Limb (tissue), 2 donors: Measurements from ENCODE around the gene KCNQ5.
"Not testable (repeated sequence)": the region's sequence is repeated elsewhere in the genome, so short reads cannot be mapped to it uniquely, and the experiment has no call there.

Experiments
- DNase-seq, 2 donors: peaks; one replicate each; pipeline ENCODE4 v3.0.0-alpha.2; 2016; ENCODE audit errors: extremely low spot score in 2 of 2

KCNQ5 gene

DNA sequence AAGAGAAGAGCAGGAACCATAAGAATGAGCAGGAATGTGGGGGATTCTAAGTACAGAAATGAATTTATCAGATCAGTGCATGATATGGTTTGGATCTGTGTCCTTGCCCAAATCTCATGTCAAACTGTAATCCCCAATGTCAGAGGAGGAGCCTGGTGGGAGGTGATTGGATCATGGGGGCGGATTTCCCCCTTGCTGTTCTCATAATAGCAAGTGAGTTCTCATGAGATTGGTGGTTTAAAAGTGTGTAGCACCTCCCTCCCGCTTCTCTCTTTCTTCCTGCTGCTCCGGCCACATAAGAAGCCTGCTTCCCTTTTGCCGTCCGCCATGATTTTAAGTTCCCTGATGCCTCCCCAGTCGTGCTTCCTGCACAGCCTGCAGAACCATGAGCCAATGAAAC, 554.2 kb downstream of the KCNQ5 start:
- DNase-seq, result no peak

DNA sequence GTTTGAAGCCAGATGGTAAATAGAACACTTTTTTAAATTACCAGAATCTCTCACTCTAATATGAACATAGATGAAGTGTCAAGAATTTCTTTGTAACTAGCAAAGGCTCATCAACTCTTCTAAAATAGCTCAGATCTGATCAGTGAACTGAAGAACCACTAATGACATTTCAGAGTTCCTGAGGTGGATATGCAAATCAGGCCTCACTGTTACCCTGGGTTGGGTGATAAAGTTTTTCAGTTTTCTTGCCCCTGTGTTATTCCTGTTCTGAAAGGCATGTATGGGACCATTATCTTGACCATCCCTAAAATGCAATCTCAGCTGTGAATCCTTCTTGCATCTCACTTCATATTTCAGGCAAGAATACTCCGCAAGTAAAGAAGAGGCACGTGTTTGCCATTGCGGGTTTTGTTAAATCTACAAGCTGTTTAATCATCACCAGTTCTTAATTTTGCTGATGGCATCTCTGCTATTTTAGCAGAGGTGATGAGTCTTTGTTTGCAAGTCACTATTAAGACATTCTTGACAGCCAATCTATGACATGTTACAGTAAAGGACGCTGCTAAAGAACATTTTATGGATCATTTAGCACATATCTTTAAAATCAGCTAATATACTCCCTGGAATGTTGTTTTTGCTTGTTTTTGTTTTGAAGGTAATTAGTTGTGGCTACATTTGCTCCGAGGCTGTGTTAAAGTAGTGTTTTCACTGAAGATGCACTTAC, 555.5 kb downstream of the KCNQ5 start:
- no peak for DNase-seq

DNA sequence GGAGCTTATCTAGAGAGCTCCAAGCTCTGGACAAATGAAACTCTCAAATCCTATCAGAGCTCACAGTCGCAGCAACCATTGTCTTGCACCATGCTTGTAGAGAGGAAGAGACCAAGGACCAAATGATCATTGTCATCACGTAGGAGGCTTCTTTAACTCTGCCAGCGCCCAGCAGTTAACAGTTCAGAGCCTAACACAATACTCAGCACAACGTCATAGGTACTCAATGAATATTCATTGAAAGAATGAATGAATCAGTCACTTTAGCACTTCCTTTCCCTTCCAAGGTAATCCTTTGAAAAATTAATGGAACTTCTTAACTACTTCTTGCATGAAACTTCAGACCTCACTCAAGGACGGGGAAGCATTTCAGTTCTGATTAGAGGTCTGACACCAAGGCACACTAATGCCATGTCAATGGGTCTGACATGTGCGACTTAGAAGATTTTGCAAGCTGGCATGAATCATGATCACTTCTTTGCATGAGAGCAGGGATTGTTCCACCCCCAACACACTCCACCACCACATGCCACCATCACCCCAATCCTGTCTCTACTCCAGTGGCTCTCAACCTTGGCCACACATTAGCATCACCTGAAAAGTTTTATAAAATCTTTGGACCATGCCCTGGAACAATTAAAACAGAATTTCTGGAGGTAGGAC, 558.3 kb downstream of the KCNQ5 start:
- no peak for DNase-seq

DNA sequence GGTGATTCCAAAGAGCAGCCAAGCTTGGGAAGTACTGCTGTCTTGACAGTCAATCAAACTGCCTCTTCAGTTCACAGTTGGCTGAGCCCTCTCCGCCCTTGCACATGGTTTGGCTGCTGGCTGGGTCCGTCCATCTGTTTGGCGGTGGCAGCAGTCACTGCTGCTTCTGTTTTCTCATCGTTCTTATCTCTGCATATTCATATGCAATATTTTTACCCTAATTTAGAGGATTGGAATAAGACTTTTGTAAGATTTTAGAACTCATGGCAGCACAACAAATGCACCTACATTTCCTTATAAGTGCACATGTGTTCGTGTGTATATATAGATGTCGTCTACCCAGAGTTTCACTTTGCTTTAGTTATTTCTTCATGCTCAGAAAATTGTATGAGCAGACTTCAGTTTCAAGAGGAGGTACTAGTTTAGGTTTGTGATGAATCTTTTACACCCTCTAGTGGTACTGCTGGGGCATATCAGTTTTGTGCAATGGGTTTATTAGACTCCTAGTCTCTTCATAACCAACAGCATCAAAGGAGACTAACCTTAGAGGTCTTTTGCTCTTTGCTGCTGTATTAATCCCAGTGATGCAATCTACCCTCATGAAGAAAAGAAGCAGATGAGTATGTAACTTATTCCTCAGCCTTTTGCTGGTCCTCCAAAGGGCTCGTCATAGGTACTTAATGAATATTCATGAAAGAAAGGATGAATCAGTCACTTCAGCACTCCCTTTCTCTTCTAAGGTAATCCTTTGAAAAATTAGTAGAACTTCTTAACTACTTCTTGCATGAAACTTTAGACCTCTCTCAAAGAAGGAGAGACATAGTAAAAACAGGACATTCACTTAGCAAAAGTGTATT, 559.1 kb downstream of the KCNQ5 start:
- DNase-seq, result peak in 1 of 2 donors; percentile 86

DNA sequence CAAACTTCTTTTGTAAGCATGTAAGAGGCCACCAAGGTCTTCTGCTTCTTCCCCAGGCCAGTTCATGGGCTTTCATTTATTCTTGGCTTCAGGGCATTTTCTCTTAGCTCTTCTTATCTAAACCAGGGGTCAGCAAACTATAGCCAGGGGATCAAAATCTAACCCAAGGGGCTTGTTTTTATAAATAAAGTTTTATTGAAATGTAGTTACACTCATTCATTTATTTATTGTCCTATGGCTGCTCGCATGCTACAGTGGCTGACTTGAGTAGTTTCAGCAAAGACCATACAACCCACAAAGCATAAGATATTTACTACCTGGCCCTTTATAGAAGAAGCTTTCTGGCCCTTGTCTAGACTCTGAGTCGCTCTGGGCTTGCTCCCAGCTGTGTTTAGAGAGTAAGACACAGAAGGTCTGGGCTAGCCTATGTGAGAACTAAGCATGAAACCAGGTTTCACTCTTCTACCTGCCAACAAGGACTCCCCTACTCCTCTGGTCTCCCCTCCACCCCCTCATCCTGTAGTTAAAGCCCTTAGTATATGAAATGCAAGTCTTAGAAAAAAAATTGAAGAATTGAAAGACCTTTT, 560.2 kb downstream of the KCNQ5 start:
- DNase-seq, result no peak

DNA sequence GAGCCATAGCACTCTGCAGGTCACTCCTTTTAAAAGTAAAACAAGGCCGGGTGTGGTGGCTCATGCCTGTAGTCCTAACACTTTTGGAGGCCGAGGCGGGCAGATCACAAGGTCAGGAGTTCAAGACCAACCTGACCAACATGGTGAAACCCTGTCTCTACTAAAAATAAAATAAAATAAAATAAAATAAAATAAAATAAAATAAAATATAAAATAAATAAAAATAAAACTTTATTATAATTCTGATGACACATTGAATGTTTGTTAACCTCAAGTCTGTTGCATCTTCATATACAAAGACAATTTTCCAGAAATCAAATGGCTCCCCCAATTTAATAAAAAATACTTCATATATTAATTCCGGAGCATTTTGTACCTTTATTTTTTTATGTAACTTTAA, 571.4 kb downstream of the KCNQ5 start:
- not testable (repeated sequence) for DNase-seq

DNA sequence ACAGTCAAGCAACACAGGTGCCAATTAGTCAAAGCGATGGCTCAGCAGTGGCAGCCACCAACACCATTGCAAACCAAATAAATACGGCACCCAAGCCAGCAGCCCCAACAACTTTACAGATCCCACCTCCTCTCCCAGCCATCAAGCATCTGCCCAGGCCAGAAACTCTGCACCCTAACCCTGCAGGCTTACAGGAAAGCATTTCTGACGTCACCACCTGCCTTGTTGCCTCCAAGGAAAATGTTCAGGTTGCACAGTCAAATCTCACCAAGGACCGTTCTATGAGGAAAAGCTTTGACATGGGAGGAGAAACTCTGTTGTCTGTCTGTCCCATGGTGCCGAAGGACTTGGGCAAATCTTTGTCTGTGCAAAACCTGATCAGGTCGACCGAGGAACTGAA, 572.9 kb downstream of the KCNQ5 start:
- no peak for DNase-seq

DNA sequence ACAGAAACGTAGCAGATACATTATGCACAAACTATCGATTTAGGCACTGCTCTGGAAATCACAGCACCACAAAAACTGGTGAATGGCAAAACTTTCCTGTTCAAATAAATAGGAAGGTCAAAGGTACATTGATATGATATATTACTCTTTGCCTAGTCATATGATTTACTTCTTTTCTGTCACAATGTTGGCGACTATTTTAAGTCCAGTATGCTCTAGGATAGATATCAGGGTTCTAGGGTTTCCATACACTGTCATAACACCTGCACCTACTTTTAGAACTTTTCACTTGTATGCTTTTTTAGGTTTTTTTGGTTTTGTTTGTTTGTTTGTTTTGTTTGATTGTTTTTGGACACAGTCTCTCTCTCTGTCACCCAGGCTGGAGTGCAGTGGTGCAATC, 578.4 kb downstream of the KCNQ5 start:
- no peak for DNase-seq

DNA sequence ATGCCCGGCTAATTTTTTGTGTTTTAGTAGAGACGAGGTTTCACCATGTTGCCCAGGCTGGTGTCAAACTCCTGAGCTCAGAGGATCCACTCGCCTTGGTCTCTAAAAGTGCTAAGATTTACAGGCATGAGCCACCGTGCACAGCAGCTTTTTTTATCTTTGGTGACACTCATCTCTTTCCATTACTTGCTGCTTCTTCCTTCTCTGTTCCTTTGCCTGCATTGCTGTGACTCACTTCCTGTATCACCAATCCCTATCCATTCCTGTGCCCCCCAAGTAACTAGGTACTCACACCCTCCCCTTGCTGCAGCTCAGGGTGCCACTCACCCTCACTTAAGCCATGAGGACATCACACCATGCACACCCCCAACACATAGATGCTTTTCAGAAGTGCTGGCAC, 578.9 kb downstream of the KCNQ5 start:
- no peak for DNase-seq

DNA sequence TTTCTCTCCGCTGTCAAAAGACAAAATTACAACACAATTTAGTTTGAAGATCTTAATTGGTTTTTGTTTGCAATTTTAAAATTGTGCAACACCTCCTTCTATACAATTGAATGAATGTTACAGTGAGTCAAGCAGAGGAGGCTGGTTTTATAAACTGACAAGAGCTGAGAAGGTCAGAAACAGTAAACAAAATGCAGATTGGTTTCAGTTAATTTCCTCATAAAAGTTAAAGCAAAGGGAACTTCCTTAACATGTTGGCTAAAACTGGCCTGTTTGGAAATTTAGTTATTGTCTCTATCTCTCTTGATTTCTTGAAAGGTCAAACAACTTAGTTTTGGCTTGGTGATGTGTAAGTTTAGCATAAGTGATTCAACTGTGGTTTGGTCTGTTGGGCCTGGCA, 581.2 kb downstream of the KCNQ5 start:
- no peak for DNase-seq

DNA sequence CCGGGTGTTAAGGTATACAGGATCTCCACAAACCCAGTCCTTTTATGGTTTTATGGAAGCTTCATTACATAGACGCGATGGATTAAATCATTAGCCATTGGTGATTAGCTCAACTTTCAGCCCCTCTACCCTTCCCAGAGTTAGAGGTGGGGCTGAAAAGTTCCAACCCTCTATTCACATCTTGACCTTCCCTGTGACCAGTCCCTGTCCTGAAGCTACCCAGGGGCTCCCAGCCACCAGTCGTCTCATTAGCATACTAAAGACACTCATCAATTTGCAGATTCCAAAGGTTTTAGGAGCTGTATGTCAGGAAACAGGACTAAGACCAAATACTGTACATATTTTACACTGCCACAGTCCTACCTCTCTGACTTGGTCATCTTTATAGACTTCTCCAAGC, 582.4 kb downstream of the KCNQ5 start:
- no peak for DNase-seq

DNA sequence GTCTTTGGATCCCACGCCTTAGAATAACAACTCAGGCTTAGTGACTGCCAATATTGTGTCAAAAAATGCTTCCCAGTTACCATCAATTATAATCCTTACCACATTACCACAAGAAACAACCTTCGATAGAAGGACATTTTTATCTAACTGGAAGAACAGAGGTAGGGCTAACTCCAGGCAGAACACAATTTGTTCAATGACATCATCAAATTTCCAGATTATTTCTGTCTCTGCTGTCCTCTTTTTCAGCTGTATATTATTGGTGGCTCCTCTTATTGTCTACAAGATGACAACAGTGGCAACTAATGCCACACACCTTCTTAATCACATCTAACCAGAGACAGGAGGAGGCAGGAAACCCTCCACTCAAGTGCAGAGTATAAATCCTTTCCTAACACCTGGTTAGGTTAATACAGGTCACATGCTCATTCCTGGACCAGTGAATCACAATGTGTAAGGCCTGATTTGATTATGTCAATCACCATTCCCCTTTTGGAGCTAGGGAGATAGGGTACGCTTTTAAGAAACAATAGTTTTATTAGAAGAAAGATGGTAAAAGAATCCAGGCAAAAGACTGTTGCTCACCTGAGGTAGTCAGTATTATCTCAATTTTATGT, 585.5 kb downstream of the KCNQ5 start:
- DNase-seq, result no peak

DNA sequence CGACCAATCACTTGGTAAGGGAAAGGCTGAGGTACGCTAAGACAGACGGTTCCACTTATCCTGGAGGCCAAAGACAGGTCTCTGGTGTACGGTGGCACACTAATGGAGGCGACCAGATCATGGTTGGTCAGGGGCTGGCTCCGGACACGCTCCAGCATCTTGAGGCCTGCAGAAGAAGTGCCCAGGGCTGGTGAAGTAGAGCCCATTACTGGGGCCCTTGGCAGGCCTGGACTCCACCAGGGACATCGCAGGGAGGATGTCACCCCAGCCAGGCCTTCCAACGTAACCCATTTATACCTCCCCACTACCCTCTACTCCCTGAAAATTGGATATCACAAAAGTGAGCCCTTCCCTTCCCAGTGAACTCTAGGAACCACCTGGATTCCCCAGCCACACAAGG, 587.3 kb downstream of the KCNQ5 start:
- no peak for DNase-seq

DNA sequence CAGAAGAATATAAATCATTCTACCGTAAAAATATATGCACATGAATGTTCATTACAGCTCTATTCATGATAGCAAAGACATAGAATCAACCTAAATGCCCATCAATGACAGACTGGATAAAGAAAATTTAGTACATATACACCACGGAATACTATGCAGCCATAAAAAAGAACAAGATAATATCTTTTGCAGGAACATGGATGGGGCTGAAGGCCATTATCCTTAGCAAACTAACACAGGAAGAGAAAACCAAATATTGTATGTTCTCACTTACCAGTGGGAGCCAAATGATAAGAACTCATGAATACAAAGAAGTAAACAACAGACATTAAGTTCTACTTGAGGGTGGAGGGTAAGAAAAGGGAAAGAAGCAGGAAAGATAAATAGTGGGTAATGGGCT, 595.0 kb downstream of the KCNQ5 start:
- no peak for DNase-seq

DNA sequence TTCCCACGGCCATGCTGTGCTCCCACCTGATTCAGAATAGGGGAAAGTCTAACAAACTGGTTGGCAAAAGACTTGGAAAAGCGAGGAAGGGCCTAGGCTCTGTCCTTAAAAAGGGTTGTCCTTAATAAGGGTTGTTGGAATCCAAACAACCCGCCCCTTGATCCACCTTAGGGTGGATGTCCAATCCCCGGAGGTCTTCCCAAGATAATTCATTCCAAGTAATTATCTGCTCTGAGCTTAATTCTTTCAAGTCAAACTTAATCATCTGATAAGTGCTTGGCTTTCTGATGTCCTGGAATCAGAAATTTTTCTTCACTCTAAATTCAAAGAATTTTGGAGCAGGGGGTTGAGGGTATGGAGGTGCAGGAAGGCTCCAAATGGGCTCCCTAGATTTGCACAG, 603.5 kb downstream of the KCNQ5 start, which contains the start of gene KHDC1L:
TSS of gene KHDC1L (minus strand) at position 101 of the 400 bp plus-strand sequence. CDS start at position 13, 88 bp downstream.
- DNase-seq, result no peak

DNA sequence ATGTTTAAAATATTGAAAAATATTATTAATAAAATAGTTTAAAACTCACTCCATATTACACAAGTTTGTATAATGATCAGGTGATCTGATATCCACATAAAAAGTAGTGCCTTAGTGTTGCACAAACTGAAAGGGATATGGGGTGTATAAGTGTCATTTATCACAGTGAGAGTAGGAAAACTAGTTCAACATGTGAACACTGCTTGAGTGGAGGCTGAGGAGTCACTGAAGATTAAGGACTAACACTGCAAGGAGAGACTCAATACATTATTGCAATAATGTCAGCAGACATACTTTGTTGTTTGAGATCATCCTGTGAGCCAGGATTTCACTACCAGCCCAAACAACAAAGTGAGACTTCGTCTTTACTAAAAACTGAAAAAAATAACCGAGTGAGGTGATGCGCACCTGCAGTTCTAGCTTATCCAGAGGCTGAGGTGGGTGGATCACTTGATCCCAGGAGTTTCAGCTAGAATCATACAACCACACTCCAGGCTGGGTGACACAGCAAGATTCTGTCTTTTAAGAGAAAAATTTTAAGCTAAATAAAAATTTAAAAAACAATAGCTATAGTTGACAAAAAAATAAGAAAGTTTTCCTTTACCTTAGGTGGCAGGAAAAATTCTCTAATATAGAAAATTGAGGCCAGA, 605.9 kb downstream of the KCNQ5 start:
- DNase-seq, result no peak

DNA sequence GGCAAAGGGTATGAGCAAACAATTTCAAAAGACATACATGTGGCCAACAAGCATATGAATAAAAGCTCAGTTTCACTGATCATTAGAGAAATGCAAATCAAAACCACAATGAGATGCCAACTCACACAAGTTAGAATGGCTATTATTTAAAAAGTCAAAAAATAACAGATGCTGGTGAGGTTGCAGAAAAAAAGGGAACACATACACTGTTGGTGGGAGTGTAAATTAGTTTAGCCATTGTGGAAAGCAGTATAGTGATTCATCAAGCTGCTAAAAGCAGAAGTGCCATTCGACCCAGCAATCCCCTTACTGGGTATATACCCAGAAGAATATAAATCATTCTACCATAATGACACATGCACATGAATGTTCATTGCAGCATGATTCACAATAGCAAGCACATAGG, 610.1 kb downstream of the KCNQ5 start:
- no peak for DNase-seq

DNA sequence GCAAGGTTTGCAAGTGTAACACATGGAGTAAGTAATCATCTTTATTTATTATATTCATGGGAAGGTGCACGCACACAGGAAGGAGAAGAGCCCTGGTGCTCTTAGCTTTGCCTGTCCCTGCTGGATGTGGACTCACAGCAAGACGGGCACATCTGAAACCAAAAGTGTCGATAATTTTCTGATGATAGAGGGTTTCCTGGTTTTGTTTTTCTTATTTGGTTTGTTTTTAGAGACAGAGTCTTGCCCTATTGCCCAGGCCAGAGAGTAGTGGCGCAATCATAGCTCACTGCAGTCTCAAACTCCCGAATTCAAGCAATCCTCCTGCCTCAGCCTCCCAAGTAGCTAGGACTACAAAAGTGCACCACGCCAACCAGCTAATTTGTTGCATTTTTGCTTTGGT, 611.2 kb downstream of the KCNQ5 start:
- DNase-seq, result no peak

DNA sequence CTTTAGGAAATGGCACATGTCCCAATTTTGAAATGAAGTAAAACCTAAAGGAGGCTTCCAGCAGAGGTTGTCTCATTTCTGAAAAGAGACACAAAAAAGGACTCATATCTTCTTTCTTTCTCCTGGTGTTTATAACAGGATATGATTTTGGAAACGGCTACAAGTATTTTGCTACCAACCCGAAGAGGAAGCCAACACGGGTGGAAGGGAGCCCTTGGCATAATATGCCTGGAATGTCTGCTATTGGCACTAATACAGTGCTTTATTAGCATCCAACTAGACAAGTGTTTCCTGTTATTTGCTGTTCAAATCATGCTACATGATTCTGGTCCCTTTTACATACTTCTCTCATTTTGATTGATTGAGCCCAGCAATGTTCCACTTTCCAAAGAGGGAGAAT, 612.1 kb downstream of the KCNQ5 start:
- not testable (repeated sequence) for DNase-seq

DNA sequence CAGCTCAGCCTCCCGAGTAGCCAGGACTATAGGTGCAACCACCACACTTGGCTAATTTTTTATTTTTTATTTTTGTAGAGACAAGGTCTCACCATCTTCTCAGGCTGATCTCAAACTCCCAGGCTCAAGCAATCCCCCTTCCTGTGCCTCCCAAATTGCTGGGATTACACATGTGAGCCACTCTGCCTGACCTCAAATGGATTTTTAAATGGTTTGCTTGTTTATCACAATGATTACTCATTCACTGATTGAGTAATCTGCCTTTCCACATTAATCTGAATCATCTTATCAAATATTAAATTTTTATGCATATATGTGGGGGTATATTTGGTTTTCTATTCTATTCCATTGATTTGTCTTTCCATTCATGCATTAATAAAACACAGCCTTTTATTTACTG, 612.9 kb downstream of the KCNQ5 start:
- no peak for DNase-seq

DNA sequence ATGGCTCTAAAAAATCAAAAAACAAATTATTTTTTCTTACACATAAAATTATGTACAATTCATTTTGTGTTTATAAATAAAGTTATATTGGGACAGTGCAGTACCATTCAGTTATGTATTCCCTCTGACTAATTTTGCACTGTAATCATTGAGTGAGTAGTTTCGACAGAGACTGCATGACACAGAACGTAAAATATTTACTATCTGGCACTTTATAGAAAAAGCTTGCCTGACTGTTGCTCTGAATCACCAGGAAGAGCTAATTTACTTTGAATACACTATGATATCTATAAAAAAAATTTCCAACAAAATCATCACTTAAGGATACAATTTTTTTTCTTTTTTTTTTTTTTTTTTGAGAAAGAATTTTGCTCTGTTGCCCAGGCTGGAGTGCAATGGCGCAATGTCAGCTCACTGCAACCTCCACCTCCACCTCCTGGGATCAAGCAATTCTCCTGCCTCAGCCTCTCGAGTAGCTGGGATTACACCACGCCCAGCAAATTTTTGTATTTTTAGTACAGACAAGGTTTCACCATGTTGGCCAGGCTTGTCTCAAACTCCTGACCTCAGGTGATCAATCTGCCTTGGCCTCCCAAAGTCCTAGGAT, 614.4 kb downstream of the KCNQ5 start:
- DNase-seq, result no peak
